ENCODE measurements around the gene RHBDL3. TPM values are rescaled to one million over a fixed set of nuclear protein-coding genes. Genes with fewer than 3 reads are reported as not detected.

Gene RHBDL3
- total and polyA plus RNA-seq, 3 experiments from 2014 or later = 0.20 to 0.33 TPM; not detected in 1

DNA sequence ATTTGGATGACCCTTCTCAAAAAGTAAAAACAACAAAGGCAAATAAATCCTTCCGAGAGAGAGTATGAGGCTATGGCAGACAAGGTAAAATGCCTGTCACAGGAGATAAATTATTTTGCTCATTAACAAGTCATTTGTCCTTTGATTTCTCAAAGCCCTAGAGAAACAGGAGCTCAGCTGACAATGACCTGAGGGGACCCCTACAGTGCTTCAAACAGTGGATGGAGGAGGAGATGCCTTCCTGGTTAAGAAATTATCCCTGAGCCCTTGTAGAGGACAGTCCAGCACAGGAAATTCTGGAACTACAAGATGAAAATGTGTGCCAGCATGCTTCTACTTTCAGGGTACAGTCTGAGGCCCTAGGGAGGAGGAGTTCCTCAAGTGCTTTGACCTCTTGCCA, 24.0 kb upstream of the RHBDL3 start:
- Histone ChIP-seq H3K36me3 (ENCODE audit: insufficient read depth, low read length) (no peaks in the 10 kb centered on the region), H3K4me3 (ENCODE audit: low read length) (no peak overlapping the region), H3K27me3 (ENCODE audit: insufficient read depth, low read length, poor library complexity, severe bottlenecking) (no peaks in the 10 kb centered on the region), H3K9me3 (ENCODE audit: low read length) (no peaks in the 10 kb centered on the region), H3K4me1 (ENCODE audit: insufficient read depth, low read length) (no peaks in the 10 kb centered on the region), H3K27ac (ENCODE audit: low read depth, low read length) (no peak overlapping the region)
- DNase-seq = no peak
- Mint-ChIP-seq H3K9me3 (no peaks in the 10 kb centered on the region), H3K36me3 (no peaks in the 10 kb centered on the region), H3K27ac (no peak overlapping the region), H3K4me3 (no peak overlapping the region), H3K27me3 (peaks cover 0 to 2% of the 10 kb centered on the region in 2 donors), H3K4me1 (no peaks in the 10 kb centered on the region)
- ChIA-PET POLR2A (no interaction called here), CTCF (interaction anchor here (1.0 kb wide), 1 partner anchor 11 kb away, joined by 3 read pairs; no protein-coding TSS in a partner anchor)

DNA sequence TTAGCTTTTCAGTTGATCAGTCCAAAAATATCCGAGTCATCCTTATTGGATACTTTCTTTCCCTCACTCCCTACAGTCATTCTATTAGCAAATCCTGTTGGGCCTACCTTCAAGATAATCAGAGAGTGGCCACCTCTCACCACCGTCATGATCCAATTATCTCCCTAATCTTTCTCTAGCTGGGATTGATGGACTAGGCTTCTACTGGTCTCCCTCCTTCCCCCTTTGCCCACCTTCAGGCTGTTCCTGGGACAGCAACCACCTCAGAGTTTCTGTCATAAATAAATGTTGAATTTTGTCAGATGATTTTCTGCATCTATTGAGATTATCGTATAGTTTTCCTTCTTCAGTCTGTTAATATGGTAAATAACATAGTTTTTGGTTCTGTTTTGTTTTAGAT, 16.2 kb upstream of the RHBDL3 start:
- Mint-ChIP-seq H3K27ac (no peak overlapping the region), H3K27me3 (peaks cover 5 to 6% of the 10 kb centered on the region in 2 donors), H3K4me1 (no peaks in the 10 kb centered on the region), H3K36me3 (peaks cover 0 to 1% (median 0%) of the 10 kb centered on the region in 3 donors), H3K9me3 (peaks cover 0 to 2% (median 0%) of the 10 kb centered on the region in 5 donors), H3K4me3 (no peak overlapping the region)
- no peaks in the 10 kb centered on the region for H3K36me3 ChIP-seq (ENCODE audit: insufficient read depth, low read length)
- no peaks in the 10 kb centered on the region for H3K27me3 ChIP-seq (ENCODE audit: insufficient read depth, low read length, poor library complexity, severe bottlenecking)
- ChIA-PET CTCF (no interaction called here), POLR2A (no interaction called here)
- H3K27ac ChIP-seq (ENCODE audit: low read depth, low read length) = no peak overlapping the region
- H3K4me3 ChIP-seq (ENCODE audit: low read length) = no peak overlapping the region
- no peaks in the 10 kb centered on the region for H3K4me1 ChIP-seq (ENCODE audit: insufficient read depth, low read length)
- DNase-seq = no peak
- H3K9me3 ChIP-seq (ENCODE audit: low read length) = no peaks in the 10 kb centered on the region

DNA sequence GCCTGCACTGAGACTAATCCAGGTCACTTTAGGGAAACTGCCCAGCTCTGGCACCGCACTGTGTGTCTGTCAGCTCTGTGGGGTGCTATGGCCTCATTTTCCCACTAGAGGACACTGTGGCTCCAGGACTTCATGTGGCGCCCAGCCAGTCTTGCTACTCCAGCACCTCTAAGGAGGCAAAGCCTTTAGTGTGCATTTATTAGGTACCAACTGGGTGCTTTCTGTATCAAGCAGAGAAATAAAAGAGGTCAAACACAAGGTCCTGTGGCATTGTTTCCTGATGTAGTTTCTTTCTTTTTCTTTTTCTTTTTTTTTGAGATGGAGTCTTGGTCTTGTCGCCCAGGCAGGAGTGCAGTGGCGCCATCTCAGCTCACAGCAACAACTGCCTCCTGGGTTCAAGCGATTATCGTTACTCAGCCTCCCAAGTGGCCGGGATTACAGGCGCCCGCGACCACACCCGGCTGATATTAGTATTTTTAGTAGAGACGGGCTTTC, 12.5 kb upstream of the RHBDL3 start:
- Mint-ChIP-seq H3K27ac (peak overlapping the region in 1 of 8 donors; percentile 4), H3K27me3 (peaks cover 7 to 9% of the 10 kb centered on the region in 2 donors), H3K4me3 (no peak overlapping the region), H3K36me3 (peaks cover 0 to 1% (median 0%) of the 10 kb centered on the region in 3 donors), H3K4me1 (no peaks in the 10 kb centered on the region), H3K9me3 (peaks cover 0 to 2% (median 0%) of the 10 kb centered on the region in 5 donors)
- peak; percentile 19 to 65 (median 34) for DNase-seq
- H3K9me3 ChIP-seq (ENCODE audit: low read length) = no peaks in the 10 kb centered on the region
- no peaks in the 10 kb centered on the region for H3K4me1 ChIP-seq (ENCODE audit: insufficient read depth, low read length)
- H3K27ac ChIP-seq (ENCODE audit: low read depth, low read length) = no peak overlapping the region
- POLR2A ChIA-PET = no interaction called here
- H3K27me3 ChIP-seq (ENCODE audit: insufficient read depth, low read length, poor library complexity, severe bottlenecking) = no peaks in the 10 kb centered on the region
- CTCF ChIA-PET = interaction anchor here (0.6 to 1.7 kb wide), 5 partner anchors 11 to 66 kb away, joined by 3 to 8 read pairs (median 3); no protein-coding TSS in a partner anchor
- no peaks in the 10 kb centered on the region for H3K36me3 ChIP-seq (ENCODE audit: insufficient read depth, low read length)
- no peak overlapping the region for H3K4me3 ChIP-seq (ENCODE audit: low read length)

DNA sequence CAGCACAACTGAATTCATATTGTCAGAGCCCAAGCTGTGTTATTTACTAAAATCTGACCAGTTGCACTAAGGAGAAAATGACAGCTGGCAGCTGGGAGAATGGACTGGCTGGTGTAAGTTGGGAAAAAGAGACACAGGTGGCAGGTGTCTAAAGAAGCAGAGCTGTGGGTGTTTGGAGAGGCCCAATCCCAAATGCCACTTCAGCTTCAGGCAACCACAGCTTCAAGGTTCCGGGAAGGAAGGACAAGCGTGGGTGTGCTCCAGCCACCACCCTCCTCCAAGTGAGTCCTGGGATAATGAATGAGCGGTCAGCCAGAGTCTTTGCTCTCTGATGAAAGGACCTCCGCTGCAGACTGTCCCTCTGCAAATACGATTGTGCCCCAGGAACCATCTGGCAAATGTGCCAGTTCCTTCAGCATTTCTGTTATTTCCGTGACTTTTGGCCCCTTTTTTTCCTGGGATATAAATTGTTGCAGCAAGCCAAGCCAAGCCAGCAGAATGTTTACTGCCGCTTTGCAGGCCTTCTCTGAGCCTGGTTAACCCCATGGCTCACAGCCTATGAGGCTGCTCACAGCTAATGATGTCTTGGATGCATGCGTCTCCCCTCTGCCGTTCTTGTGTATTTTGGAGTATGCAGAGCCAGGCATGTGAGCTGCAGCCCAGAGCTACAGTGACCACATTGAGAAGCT, 9.5 kb upstream of the RHBDL3 start:
- Mint-ChIP-seq H3K27ac (no peak overlapping the region), H3K27me3 (peaks cover 9 to 21% of the 10 kb centered on the region in 2 donors), H3K4me1 (no peaks in the 10 kb centered on the region), H3K9me3 (peaks cover 0 to 2% (median 0%) of the 10 kb centered on the region in 5 donors), H3K4me3 (no peak overlapping the region), H3K36me3 (peaks cover 0 to 1% (median 0%) of the 10 kb centered on the region in 3 donors)
- Histone ChIP-seq H3K4me3 (ENCODE audit: low read length) (no peak overlapping the region), H3K27ac (ENCODE audit: low read depth, low read length) (no peak overlapping the region), H3K27me3 (ENCODE audit: insufficient read depth, low read length, poor library complexity, severe bottlenecking) (no peaks in the 10 kb centered on the region), H3K36me3 (ENCODE audit: insufficient read depth, low read length) (no peaks in the 10 kb centered on the region), H3K9me3 (ENCODE audit: low read length) (no peaks in the 10 kb centered on the region), H3K4me1 (ENCODE audit: insufficient read depth, low read length) (no peaks in the 10 kb centered on the region)
- POLR2A ChIA-PET = no interaction called here
- no peak for DNase-seq
- CTCF ChIA-PET = no interaction called here

DNA sequence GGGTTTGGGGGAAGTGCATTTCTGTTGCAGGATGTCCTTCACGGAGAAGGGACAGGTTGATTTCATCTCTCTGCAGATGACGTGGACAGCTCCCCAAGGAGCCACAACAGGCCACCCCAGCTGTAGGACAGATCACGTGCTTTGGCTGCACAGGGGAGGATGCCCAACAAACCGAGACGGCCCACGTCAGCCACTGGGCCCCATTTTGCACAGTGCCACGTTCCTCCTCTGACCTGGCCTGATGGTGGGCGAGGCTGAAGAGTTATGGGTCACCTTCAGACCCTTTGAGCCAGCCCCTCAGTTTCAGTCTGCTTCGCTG, 9.0 kb upstream of the RHBDL3 start:
- Mint-ChIP-seq H3K27ac (no peak overlapping the region), H3K36me3 (peaks cover 0 to 1% (median 0%) of the 10 kb centered on the region in 3 donors), H3K4me3 (no peak overlapping the region), H3K4me1 (no peaks in the 10 kb centered on the region), H3K27me3 (peaks cover 9 to 21% of the 10 kb centered on the region in 2 donors), H3K9me3 (peaks cover 0 to 2% (median 0%) of the 10 kb centered on the region in 5 donors)
- Histone ChIP-seq H3K27ac (ENCODE audit: low read depth, low read length) (no peak overlapping the region), H3K4me1 (ENCODE audit: insufficient read depth, low read length) (no peaks in the 10 kb centered on the region), H3K9me3 (ENCODE audit: low read length) (no peaks in the 10 kb centered on the region), H3K27me3 (ENCODE audit: insufficient read depth, low read length, poor library complexity, severe bottlenecking) (no peaks in the 10 kb centered on the region), H3K4me3 (ENCODE audit: low read length) (no peak overlapping the region), H3K36me3 (ENCODE audit: insufficient read depth, low read length) (no peaks in the 10 kb centered on the region)
- POLR2A ChIA-PET = no interaction called here
- DNase-seq = no peak
- CTCF ChIA-PET = no interaction called here

DNA sequence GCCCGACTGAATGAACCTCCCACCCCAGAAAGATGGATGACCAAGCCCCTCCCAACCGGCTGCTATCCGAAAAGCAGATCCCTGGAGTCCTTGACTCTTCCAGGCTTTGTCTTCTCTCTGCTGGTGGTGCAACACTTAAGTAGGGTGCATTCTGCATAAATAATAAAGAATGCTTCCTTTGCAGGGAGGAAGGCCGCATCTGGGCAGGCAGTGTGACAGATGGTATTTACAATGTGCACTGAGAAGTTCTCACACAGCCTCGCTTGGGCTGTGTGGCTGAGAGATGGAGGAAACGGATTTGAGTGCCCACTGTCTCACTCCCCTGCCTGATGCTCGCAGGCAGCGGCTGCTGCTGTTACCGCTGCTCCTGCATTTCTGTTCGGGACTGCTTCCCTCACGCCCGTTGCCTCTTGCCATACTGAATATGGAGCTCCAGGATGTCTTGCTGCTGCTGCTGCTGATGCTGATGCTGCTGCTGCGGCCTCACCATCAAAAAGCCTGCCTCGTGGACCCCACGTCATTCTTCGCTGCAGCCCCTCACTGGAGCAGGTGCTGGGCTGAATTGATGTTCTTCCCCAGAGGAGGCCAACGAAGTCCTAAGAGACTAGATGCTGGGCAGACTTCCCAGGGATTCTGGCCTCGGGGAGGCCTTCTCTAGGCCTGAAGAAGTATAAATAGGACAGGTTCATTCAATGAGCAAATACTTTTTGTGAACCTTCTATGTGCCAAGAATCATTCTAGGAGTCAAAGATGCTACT, 7.1 kb upstream of the RHBDL3 start:
- peak overlapping the region in 1 of 8 donors; percentile 42 for H3K27ac Mint-ChIP-seq
- H3K9me3 Mint-ChIP-seq = peaks cover 0 to 1% (median 0%) of the 10 kb centered on the region in 5 donors
- Histone ChIP-seq H3K4me3 (ENCODE audit: low read length) (no peak overlapping the region), H3K36me3 (ENCODE audit: insufficient read depth, low read length) (no peaks in the 10 kb centered on the region), H3K9me3 (ENCODE audit: low read length) (no peaks in the 10 kb centered on the region), H3K4me1 (ENCODE audit: insufficient read depth, low read length) (no peaks in the 10 kb centered on the region), H3K27me3 (ENCODE audit: insufficient read depth, low read length, poor library complexity, severe bottlenecking) (peaks cover 4% of the 10 kb centered on the region), H3K27ac (ENCODE audit: low read depth, low read length) (no peak overlapping the region)
- no peaks in the 10 kb centered on the region for H3K4me1 Mint-ChIP-seq
- H3K4me3 Mint-ChIP-seq = no peak overlapping the region
- peaks cover 8 to 29% of the 10 kb centered on the region in 2 donors for H3K27me3 Mint-ChIP-seq
- ChIA-PET POLR2A (no interaction called here), CTCF (no interaction called here)
- no peak for DNase-seq
- peaks cover 0 to 2% (median 0%) of the 10 kb centered on the region in 3 donors for H3K36me3 Mint-ChIP-seq

DNA sequence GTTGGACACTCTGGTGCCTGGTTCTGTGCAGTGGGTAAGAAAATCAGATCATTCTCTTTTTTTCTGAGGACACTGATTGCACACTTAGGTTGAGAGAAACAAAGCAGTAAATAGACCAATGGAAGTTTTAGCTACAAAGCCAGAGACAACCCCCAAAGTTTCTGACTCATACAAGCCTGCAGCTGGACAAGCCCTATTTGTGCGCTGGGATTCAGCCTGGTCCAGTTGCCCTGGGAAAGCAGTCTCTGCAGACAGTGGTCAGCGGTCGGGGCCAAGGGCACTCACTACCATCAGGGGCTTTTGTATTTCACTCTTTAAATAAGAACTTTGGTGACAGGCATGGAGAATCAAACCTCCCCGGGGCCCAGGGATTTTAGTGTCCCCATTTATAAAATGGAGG, 6.0 kb upstream of the RHBDL3 start:
- CTCF ChIA-PET = no interaction called here

DNA sequence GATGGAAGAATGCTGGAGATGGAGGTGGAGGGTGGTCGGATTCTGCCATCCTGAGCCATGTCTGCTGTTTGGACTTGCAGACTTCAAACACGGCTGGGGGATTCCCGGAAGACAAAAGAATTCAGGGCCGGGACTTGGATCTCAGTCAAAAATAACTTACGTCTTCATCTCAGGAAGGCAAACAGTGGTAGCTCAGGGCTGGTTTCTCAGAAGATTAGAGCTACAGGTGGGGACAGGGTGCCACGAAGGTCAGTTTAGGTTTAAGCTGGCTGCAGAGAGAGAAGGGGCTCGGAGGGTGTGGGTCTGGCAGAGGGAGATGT, 4.3 kb upstream of the RHBDL3 start:
- no peak overlapping the region for H3K4me3 ChIP-seq (ENCODE audit: low read length)
- DNase-seq = no peak
- ChIA-PET CTCF (no interaction called here), POLR2A (no interaction called here)
- Mint-ChIP-seq H3K27ac (peak overlapping the region in 1 of 8 donors; percentile 16), H3K36me3 (peaks cover 0 to 2% (median 0%) of the 10 kb centered on the region in 3 donors), H3K4me1 (peaks cover 4 to 11% (median 8%) of the 10 kb centered on the region in 3 donors), H3K9me3 (no peaks in the 10 kb centered on the region), H3K27me3 (peaks cover 23 to 41% of the 10 kb centered on the region in 2 donors), H3K4me3 (no peak overlapping the region)
- no peaks in the 10 kb centered on the region for H3K9me3 ChIP-seq (ENCODE audit: low read length)
- H3K27ac ChIP-seq (ENCODE audit: low read depth, low read length) = no peak overlapping the region
- peaks cover 12% of the 10 kb centered on the region for H3K27me3 ChIP-seq (ENCODE audit: insufficient read depth, low read length, poor library complexity, severe bottlenecking)
- no peaks in the 10 kb centered on the region for H3K36me3 ChIP-seq (ENCODE audit: insufficient read depth, low read length)
- H3K4me1 ChIP-seq (ENCODE audit: insufficient read depth, low read length) = no peaks in the 10 kb centered on the region

More for the DNA sequence above, 6.0 kb upstream of the RHBDL3 start:
- Histone ChIP-seq H3K4me3 (ENCODE audit: low read length) (no peak overlapping the region), H3K36me3 (ENCODE audit: insufficient read depth, low read length) (no peaks in the 10 kb centered on the region), H3K27ac (ENCODE audit: low read depth, low read length) (no peak overlapping the region), H3K27me3 (ENCODE audit: insufficient read depth, low read length, poor library complexity, severe bottlenecking) (peaks cover 5% of the 10 kb centered on the region), H3K4me1 (ENCODE audit: insufficient read depth, low read length) (no peaks in the 10 kb centered on the region), H3K9me3 (ENCODE audit: low read length) (no peaks in the 10 kb centered on the region)
- peaks cover 17 to 36% of the 10 kb centered on the region in 2 donors for H3K27me3 Mint-ChIP-seq
- DNase-seq = no peak
- peaks cover 0 to 2% (median 0%) of the 10 kb centered on the region in 3 donors for H3K36me3 Mint-ChIP-seq
- H3K27ac Mint-ChIP-seq = no peak overlapping the region
- H3K9me3 Mint-ChIP-seq = peaks cover 0 to under 1% (median 0%) of the 10 kb centered on the region in 5 donors
- POLR2A ChIA-PET = no interaction called here
- H3K4me3 Mint-ChIP-seq = no peak overlapping the region
- H3K4me1 Mint-ChIP-seq = peaks cover 1 to 4% (median 3%) of the 10 kb centered on the region in 3 donors

Data from CD8-positive, alpha-beta memory T cell (primary cell).